H9 (cell line): ENCODE measurements around the gene MORC4. TPM values are rescaled to one million over a fixed set of nuclear protein-coding genes. Genes with fewer than 3 reads are reported as not detected.

ENCODE experiments used
- DNase-seq: peaks from one replicate; pipeline ENCODE4 v3.0.0-alpha.2; 2017
- H2AFZ ChIP-seq: one replicate; pipeline ENCODE4 v1.6.1; 2013; ENCODE audit warnings: mild to moderate bottlenecking, low read length, control low read depth, moderate library complexity
- H2AK5ac ChIP-seq: 2 replicates; pipeline ENCODE4 v1.6.1; 2013; ENCODE audit warnings: low read length, control low read depth, mixed read lengths; ENCODE audit not compliant: insufficient read length
- H2BK120ac ChIP-seq: one replicate; pipeline ENCODE4 v1.6.1; 2013; ENCODE audit warnings: low read depth, mild to moderate bottlenecking, low read length, control low read depth, inconsistent platforms; ENCODE audit not compliant: poor library complexity, severe bottlenecking
- H2BK12ac ChIP-seq: 2 replicates; pipeline ENCODE4 v1.6.1; 2013; ENCODE audit warnings: low read length, control low read depth, mixed read lengths, low read depth; ENCODE audit not compliant: insufficient read length
- H2BK15ac ChIP-seq: 2 replicates; pipeline ENCODE4 v1.6.1; 2013; ENCODE audit warnings: low read depth, low read length, control low read depth
- H2BK20ac ChIP-seq: one replicate; pipeline ENCODE4 v1.6.1; 2013; ENCODE audit warnings: low read depth, mild to moderate bottlenecking, low read length, control low read depth, inconsistent platforms; ENCODE audit not compliant: poor library complexity, severe bottlenecking
- H2BK5ac ChIP-seq: 2 replicates; pipeline ENCODE4 v1.6.1; 2013; ENCODE audit warnings: low read length, control low read depth, mixed read lengths; ENCODE audit not compliant: insufficient read length
- H3K14ac ChIP-seq: 2 replicates; pipeline ENCODE4 v1.6.1; 2013; ENCODE audit warnings: low read length, control low read depth; ENCODE audit not compliant: insufficient read depth
- H3K18ac ChIP-seq: 2 replicates; pipeline ENCODE4 v1.6.1; 2013; ENCODE audit warnings: low read depth, mild to moderate bottlenecking, mixed read lengths, low read length, control low read depth; ENCODE audit not compliant: insufficient read length
- H3K23ac ChIP-seq: 2 replicates; pipeline ENCODE4 v1.6.1; 2013; ENCODE audit warnings: low read length, control low read depth, mixed read lengths, low read depth; ENCODE audit not compliant: insufficient read length
- H3K23me2 ChIP-seq: 2 replicates; pipeline ENCODE4 v1.6.1; 2013; ENCODE audit warnings: low read depth, mild to moderate bottlenecking, mixed read lengths, low read length, control low read depth; ENCODE audit not compliant: insufficient read length, poor library complexity, severe bottlenecking
- H3K27ac ChIP-seq: 2 replicates; pipeline ENCODE4 v1.5.1; 2013; ENCODE audit warnings: low read length, control low read depth, mixed read lengths, low read depth; ENCODE audit not compliant: insufficient read length
- H3K27me3 ChIP-seq: 2 replicates; pipeline ENCODE4 v1.6.1; 2013; ENCODE audit warnings: low read length, control low read depth, inconsistent platforms; ENCODE audit not compliant: insufficient read depth
- H3K4ac ChIP-seq: 2 replicates; pipeline ENCODE4 v1.6.1; 2013; ENCODE audit warnings: low read depth, mild to moderate bottlenecking, control low read depth, inconsistent platforms, low read length, moderate library complexity
- H3K4me1 ChIP-seq: 2 replicates; pipeline ENCODE4 v1.6.1; 2013; ENCODE audit warnings: low read length, control low read depth, inconsistent platforms; ENCODE audit not compliant: insufficient read depth
- H3K4me2 ChIP-seq: 2 replicates; pipeline ENCODE4 v1.6.1; 2013; ENCODE audit warnings: low read length, control low read depth, mixed read lengths; ENCODE audit not compliant: insufficient read length, insufficient read depth
- H3K56ac ChIP-seq: 2 replicates; pipeline ENCODE4 v1.6.1; 2013; ENCODE audit warnings: low read depth, mild to moderate bottlenecking, mixed read lengths, low read length, control low read depth; ENCODE audit not compliant: insufficient read length
- H3K79me1 ChIP-seq: 2 replicates; pipeline ENCODE4 v1.6.1; 2013; ENCODE audit warnings: low read depth, mild to moderate bottlenecking, moderate library complexity, low read length, control low read depth, inconsistent platforms; ENCODE audit not compliant: insufficient read depth, poor library complexity, severe bottlenecking
- H3K79me2 ChIP-seq: 2 replicates; pipeline ENCODE4 v1.6.1; 2013; ENCODE audit warnings: low read length, control low read depth, inconsistent platforms; ENCODE audit not compliant: insufficient read depth
- H3K9ac ChIP-seq: 2 replicates; pipeline ENCODE4 v1.6.1; 2013; ENCODE audit warnings: low read length, control low read depth, mixed read lengths; ENCODE audit not compliant: insufficient read length; ENCODE audit errors: extremely low read depth
- H3K9me3 ChIP-seq: one replicate; pipeline ENCODE4 v1.6.1; 2013; ENCODE audit warnings: low read depth, low read length, inconsistent platforms; ENCODE audit not compliant: control insufficient read depth
- H3T11ph ChIP-seq: one replicate; pipeline ENCODE4 v1.6.1; 2013; ENCODE audit warnings: mild to moderate bottlenecking, low read length, control low read depth, inconsistent platforms
- H4K20me1 ChIP-seq: one replicate; pipeline ENCODE4 v1.6.1; 2013; ENCODE audit not compliant: control insufficient read depth, insufficient read length, insufficient read depth
- H4K5ac ChIP-seq: 2 replicates; pipeline ENCODE4 v1.6.1; 2013; ENCODE audit warnings: low read depth, mild to moderate bottlenecking, mixed read lengths, low read length, control low read depth; ENCODE audit not compliant: insufficient read length
- H4K8ac ChIP-seq: replicated peaks from 2 replicates; pipeline ENCODE4 v1.6.1; 2013; ENCODE audit warnings: low read length, control low read depth, mixed read lengths, low read depth; ENCODE audit not compliant: insufficient read length
- H4K91ac ChIP-seq: 2 replicates; pipeline ENCODE4 v1.6.1; 2013; ENCODE audit warnings: low read depth, mild to moderate bottlenecking, moderate library complexity, mixed read lengths, low read length, control low read depth; ENCODE audit not compliant: insufficient read length
- H3K27ac Mint-ChIP-seq, 3 experiments: 2 replicates in 2 of 3; 3 replicates in 1 of 3; pipeline ENCODE4 v1.8.0; 2020 to 2021; ENCODE audit warnings: mixed read lengths in 3 of 3, mild to moderate bottlenecking in 1 of 3, moderate library complexity in 1 of 3
- H3K27me3 Mint-ChIP-seq: 2 replicates; pipeline ENCODE4 v1.8.0; 2021; ENCODE audit warnings: low read depth, mild to moderate bottlenecking, moderate library complexity, mixed read lengths
- H3K36me3 Mint-ChIP-seq, 3 experiments: 2 replicates in 2 of 3; 3 replicates in 1 of 3; pipeline ENCODE4 v1.8.0; 2020 to 2021; ENCODE audit warnings: low read depth in 3 of 3, mixed read lengths in 3 of 3; ENCODE audit not compliant: insufficient read depth in 1 of 3
- H3K4me1 Mint-ChIP-seq, 2 experiments: 2 replicates each; pipeline ENCODE4 v1.8.0; 2020; ENCODE audit warnings: mixed read lengths in 2 of 2
- H3K4me3 Mint-ChIP-seq, 2 experiments: 2 replicates in 1 of 2; 3 replicates in 1 of 2; pipeline ENCODE4 v1.8.0; 2020 to 2021; ENCODE audit warnings: mild to moderate bottlenecking in 2 of 2, mixed read lengths in 2 of 2, moderate library complexity in 1 of 2
- H3K9me3 Mint-ChIP-seq, 2 experiments: 2 replicates in 1 of 2; 3 replicates in 1 of 2; pipeline ENCODE4 v1.8.0; 2020; ENCODE audit warnings: mild to moderate bottlenecking in 2 of 2, mixed read lengths in 2 of 2, moderate library complexity in 1 of 2
- WGBS: extraction: QIAGEN DNeasy Blood & Tissue Kit; methylation state at CpG from one replicate; pipeline ENCODE4 v1.1.7; 2013; ENCODE audit warnings: missing lambda C conversion rate, low lambda C conversion rate, mixed read lengths; ENCODE audit not compliant: insufficient read length; ENCODE audit errors: extremely low coverage; 5-methylcytosine and 5-hydroxymethylcytosine counted together
- total RNA-seq: library from RNA; stranded (reverse); gene quantifications from 2 replicates; pipeline ENCODE4 v1.2.1, GENCODE V29; 2021
- TF ChIP-seq, protein P1 (sequence below): fragments of 200-600 bp; sonication (generic); conservative IDR thresholded peaks from 3 replicates; pipeline ENCODE4 v1.8.0; 2021; ENCODE audit warnings: antibody characterized with exemption, mild to moderate bottlenecking

Gene MORC4
- total RNA-seq, 1 experiment from 2014 or later, result 4.3 TPM

GRCh38 chrX:106906361-106906760 lies 93.7 kb downstream of the MORC4 start:
- H4K8ac ChIP-seq, result no peak overlapping the region
- H3K9me3 ChIP-seq, result peaks cover 5% of the 10 kb centered on the region
- no peaks in the 10 kb centered on the region; a peak in 1 of 4 replicates for H3K4me1 Mint-ChIP-seq
- H3K4me3 Mint-ChIP-seq, result no peak overlapping the region
- H2AK5ac ChIP-seq, result no peak overlapping the region
- H3K14ac ChIP-seq, result no peak overlapping the region
- H4K91ac ChIP-seq, result no peak overlapping the region
- H2BK5ac ChIP-seq, result no peak overlapping the region
- H3T11ph ChIP-seq, result no peak overlapping the region
- no peak overlapping the region for H3K4me2 ChIP-seq
- peaks cover 0 to 5% (median 0%) of the 10 kb centered on the region in 3 experiments; a peak in 1 of 7 replicates for H3K36me3 Mint-ChIP-seq
- peaks cover 0 to 60% of the 10 kb centered on the region in 2 experiments; a peak in 2 of 5 replicates for H3K9me3 Mint-ChIP-seq
- H3K23me2 ChIP-seq, result no peaks in the 10 kb centered on the region
- no peaks in the 10 kb centered on the region for H3K27me3 ChIP-seq
- no peak overlapping the region for H2BK12ac ChIP-seq
- no peak overlapping the region for H3K18ac ChIP-seq
- no peaks in the 10 kb centered on the region for H3K4me1 ChIP-seq
- H4K20me1 ChIP-seq, result no peaks in the 10 kb centered on the region
- no peak overlapping the region for H2BK120ac ChIP-seq
- no peaks in the 10 kb centered on the region for H3K79me1 ChIP-seq
- no peak overlapping the region for H2BK20ac ChIP-seq
- H3K23ac ChIP-seq, result no peak overlapping the region
- TF ChIP-seq, protein P1, sequence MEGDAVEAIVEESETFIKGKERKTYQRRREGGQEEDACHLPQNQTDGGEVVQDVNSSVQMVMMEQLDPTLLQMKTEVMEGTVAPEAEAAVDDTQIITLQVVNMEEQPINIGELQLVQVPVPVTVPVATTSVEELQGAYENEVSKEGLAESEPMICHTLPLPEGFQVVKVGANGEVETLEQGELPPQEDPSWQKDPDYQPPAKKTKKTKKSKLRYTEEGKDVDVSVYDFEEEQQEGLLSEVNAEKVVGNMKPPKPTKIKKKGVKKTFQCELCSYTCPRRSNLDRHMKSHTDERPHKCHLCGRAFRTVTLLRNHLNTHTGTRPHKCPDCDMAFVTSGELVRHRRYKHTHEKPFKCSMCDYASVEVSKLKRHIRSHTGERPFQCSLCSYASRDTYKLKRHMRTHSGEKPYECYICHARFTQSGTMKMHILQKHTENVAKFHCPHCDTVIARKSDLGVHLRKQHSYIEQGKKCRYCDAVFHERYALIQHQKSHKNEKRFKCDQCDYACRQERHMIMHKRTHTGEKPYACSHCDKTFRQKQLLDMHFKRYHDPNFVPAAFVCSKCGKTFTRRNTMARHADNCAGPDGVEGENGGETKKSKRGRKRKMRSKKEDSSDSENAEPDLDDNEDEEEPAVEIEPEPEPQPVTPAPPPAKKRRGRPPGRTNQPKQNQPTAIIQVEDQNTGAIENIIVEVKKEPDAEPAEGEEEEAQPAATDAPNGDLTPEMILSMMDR, result no peak
- H3K79me2 ChIP-seq, result no peaks in the 10 kb centered on the region
- H3K9ac ChIP-seq, result no peak overlapping the region
- no peak overlapping the region for H4K5ac ChIP-seq
- no peak overlapping the region for H2AFZ ChIP-seq
- H3K27me3 Mint-ChIP-seq, result peaks cover 2% of the 10 kb centered on the region; the same call in 1 of the 2 replicates
- no peak overlapping the region for H2BK15ac ChIP-seq
- H3K4ac ChIP-seq, result no peak overlapping the region
- no peak overlapping the region for H3K27ac ChIP-seq
- no peak overlapping the region for H3K56ac ChIP-seq
- DNase-seq, result no peak
- no peak overlapping the region for H3K27ac Mint-ChIP-seq
- WGBS, result no CpG with 5 or more reads among the region's 6 CpGs
